ENCODE data around the gene PPP1R15B.
"Not testable (repeated sequence)": the region's sequence is repeated elsewhere in the genome, so short reads cannot be mapped to it uniquely, and the experiment has no call there.

Gene PPP1R15B

DNA sequence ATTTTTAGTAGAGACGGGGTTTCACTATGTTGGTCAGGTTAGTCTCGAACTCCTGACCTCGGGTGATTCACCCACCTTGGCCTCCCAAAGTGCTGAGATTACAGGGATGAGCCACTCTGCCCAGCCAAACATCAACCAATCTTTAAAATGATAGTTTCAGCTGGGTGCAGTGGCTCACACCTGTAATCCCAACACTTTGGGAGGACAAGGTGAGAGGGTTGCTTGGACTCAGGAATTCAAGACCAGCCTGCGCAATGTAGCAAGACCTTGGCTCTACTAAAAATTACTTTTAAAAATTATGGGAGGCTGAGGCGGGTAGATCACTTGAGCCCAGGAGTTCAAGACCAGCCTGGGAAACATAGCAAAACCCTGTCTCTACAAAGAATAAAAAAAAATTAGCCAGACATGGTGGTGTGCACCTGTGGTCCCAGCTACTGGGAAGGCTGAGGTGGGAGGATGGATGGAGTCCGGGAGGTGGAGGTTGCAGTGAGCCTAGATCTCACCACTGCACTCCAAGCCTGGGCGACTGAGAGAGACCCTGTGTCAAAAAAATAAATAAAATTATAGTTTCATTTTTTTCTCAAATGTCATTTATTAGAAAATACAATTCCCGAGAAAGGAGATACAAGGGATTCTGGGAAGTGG is 10.6 kb upstream of the PPP1R15B start:
- not testable (repeated sequence) for H3K56ac ChIP-seq (ENCODE audit: low read length); H3K9ac ChIP-seq (ENCODE audit: low read length); H3K4ac ChIP-seq (ENCODE audit: low read depth, low read length); H3K23ac ChIP-seq (ENCODE audit: low read length); H2BK15ac ChIP-seq (replicated peaks; ENCODE audit: low read depth); H3K4me3 ChIP-seq (ENCODE audit: low read length); H3K79me1 ChIP-seq (ENCODE audit: low read length); H4K8ac ChIP-seq (ENCODE audit: low read depth, low read length); H3K79me2 ChIP-seq (ENCODE audit: control insufficient read depth, insufficient read depth, low read length); H2BK5ac ChIP-seq (ENCODE audit: low read length); H3K4me1 ChIP-seq (ENCODE audit: control insufficient read depth, low read depth, low read length); H3K18ac ChIP-seq (ENCODE audit: low read length); H2BK120ac ChIP-seq (ENCODE audit: low read depth, low read length); H3K4me2 ChIP-seq (ENCODE audit: low read length); H2AK5ac ChIP-seq (ENCODE audit: low read length); H3K27me3 ChIP-seq (ENCODE audit: insufficient read depth, low read length, poor library complexity); H4K5ac ChIP-seq (ENCODE audit: low read length); H3K36me3 ChIP-seq (ENCODE audit: control insufficient read depth, insufficient read depth, low read length); H3K27ac ChIP-seq (ENCODE audit: low read depth, low read length); DNase-seq
- no CpG with 5 or more reads among the region's 8 CpGs for WGBS (ENCODE audit: extremely low coverage, insufficient coverage, low lambda C conversion rate)

DNA sequence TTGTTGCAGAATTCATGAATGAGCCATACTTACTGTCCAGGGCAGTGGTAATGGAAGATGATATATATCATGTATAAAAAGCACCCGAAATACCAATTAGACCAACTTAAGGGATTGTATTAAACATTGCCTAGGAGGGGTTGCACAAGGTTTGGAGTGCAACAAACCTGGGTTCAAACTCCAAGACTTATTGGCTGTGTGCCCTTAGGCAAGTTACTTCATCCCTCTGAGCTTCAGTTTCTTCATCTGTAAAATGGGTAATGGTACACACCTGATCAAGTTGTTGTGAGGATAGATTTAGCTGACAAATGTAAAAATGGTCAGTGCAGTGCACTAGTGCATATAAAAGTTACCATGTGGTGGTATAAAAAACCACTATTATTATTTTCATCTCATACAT is 9.8 kb upstream of the PPP1R15B start:
- Histone ChIP-seq H2BK15ac (replicated peaks; ENCODE audit: low read depth) (no peak overlapping the region), H3K27ac (ENCODE audit: low read depth, low read length) (no peak overlapping the region), H3K79me1 (ENCODE audit: low read length) (no peaks in the 10 kb centered on the region), H3K9ac (ENCODE audit: low read length) (no peak overlapping the region), H3K4me1 (ENCODE audit: control insufficient read depth, low read depth, low read length) (peaks cover 11% of the 10 kb centered on the region), H3K4me3 (ENCODE audit: low read length) (no peak overlapping the region), H3K79me2 (ENCODE audit: control insufficient read depth, insufficient read depth, low read length) (no peaks in the 10 kb centered on the region), H4K5ac (ENCODE audit: low read length) (no peak overlapping the region), H3K23ac (ENCODE audit: low read length) (no peak overlapping the region), H2BK5ac (ENCODE audit: low read length) (no peak overlapping the region), H3K27me3 (ENCODE audit: insufficient read depth, low read length, poor library complexity) (no peaks in the 10 kb centered on the region), H3K4ac (ENCODE audit: low read depth, low read length) (no peak overlapping the region), H4K8ac (ENCODE audit: low read depth, low read length) (no peak overlapping the region), H3K4me2 (ENCODE audit: low read length) (no peak overlapping the region), H3K36me3 (ENCODE audit: control insufficient read depth, insufficient read depth, low read length) (no peaks in the 10 kb centered on the region), H2BK120ac (ENCODE audit: low read depth, low read length) (no peak overlapping the region), H2AK5ac (ENCODE audit: low read length) (no peak overlapping the region), H3K18ac (ENCODE audit: low read length) (no peak overlapping the region), H3K56ac (ENCODE audit: low read length) (no peak overlapping the region)
- WGBS (ENCODE audit: extremely low coverage, insufficient coverage, low lambda C conversion rate), result no CpG with 5 or more reads among the region's 1 CpG
- DNase-seq, result no peak

DNA sequence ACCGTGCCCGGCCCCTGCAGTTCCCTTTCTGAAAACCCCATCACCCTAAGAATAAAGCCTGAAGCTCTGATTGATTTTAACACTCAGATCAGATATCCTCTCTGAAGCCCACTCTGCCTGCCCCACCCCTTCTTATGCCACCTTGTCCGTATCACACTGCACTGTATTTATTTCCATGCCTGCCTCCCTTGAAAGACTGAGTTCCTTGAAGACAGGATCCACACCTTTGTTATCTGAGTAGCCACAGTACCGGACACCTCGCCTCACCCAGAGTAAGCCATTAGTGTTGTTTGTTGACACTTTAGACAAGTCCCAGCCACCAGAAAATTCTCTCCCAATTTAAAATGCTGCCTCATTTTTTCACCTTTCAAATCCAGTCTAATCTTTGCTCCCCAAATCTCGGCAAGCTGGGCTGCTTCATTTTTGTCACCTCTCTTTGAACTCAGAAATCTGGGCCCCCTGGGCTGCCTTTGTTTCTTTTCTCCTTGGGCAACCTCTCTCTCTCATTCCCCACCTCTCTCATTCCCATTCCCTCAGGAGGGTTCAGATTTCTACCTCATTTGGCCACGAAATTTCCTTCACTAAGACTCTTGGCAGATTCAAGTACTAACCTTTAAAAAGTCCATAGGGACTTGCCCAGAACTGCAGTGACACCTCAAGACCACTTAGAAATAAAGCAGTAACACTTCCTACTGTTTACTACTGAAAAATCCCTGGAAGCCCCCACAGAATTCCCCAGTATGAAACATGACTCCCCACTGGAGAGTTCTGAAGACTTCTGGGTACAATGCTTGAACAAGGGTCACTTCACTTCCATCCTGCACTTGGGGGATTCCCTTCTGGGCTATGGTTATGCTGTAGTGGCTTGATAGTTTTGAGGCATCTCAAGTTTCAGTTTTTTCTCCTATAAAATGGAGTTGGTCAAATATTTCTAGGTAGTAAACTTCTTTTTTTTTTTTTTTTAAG is 8.7 kb upstream of the PPP1R15B start:
- no CpG with 5 or more reads among the region's 7 CpGs for WGBS (ENCODE audit: extremely low coverage, insufficient coverage, low lambda C conversion rate)
- peak overlapping the region; percentile 68 for H3K56ac ChIP-seq (ENCODE audit: low read length)
- no peaks in the 10 kb centered on the region for H3K27me3 ChIP-seq (ENCODE audit: insufficient read depth, low read length, poor library complexity)
- H3K4me3 ChIP-seq (ENCODE audit: low read length), result no peak overlapping the region
- no peak overlapping the region for H2BK120ac ChIP-seq (ENCODE audit: low read depth, low read length)
- no peaks in the 10 kb centered on the region for H3K79me2 ChIP-seq (ENCODE audit: control insufficient read depth, insufficient read depth, low read length)
- H3K9ac ChIP-seq (ENCODE audit: low read length), result no peak overlapping the region
- H2BK15ac ChIP-seq (replicated peaks; ENCODE audit: low read depth), result no peak overlapping the region
- DNase-seq, result peak; percentile 63
- no peak overlapping the region for H2AK5ac ChIP-seq (ENCODE audit: low read length)
- no peak overlapping the region for H3K23ac ChIP-seq (ENCODE audit: low read length)
- no peak overlapping the region for H2BK5ac ChIP-seq (ENCODE audit: low read length)
- no peak overlapping the region for H3K18ac ChIP-seq (ENCODE audit: low read length)
- H3K4me1 ChIP-seq (ENCODE audit: control insufficient read depth, low read depth, low read length), result peaks cover 11% of the 10 kb centered on the region
- no peak overlapping the region for H4K8ac ChIP-seq (ENCODE audit: low read depth, low read length)
- peak overlapping the region; percentile 10 for H3K27ac ChIP-seq (ENCODE audit: low read depth, low read length)
- H3K4ac ChIP-seq (ENCODE audit: low read depth, low read length), result no peak overlapping the region
- H4K5ac ChIP-seq (ENCODE audit: low read length), result no peak overlapping the region
- H3K36me3 ChIP-seq (ENCODE audit: control insufficient read depth, insufficient read depth, low read length), result no peaks in the 10 kb centered on the region
- H3K4me2 ChIP-seq (ENCODE audit: low read length), result no peak overlapping the region
- H3K79me1 ChIP-seq (ENCODE audit: low read length), result no peaks in the 10 kb centered on the region

DNA sequence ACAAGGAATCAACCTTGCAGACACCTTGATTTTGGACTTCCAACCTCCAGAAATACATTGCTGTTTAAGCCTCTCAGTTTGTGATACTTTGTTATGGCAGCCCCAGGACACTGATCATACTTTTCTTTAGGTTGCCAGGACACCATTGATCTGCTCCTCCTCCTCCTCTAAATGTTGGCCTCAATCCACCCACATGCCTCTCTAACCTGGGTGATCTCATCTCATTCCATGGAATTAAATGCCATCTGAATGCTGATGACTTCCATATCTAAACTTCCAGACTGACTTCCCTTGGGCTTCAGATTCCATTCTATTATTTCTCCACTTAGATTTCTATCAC is 7.4 kb upstream of the PPP1R15B start:
- Histone ChIP-seq H3K4me3 (ENCODE audit: low read length) (no peak overlapping the region), H3K4me1 (ENCODE audit: control insufficient read depth, low read depth, low read length) (peaks cover 11% of the 10 kb centered on the region), H2BK15ac (replicated peaks; ENCODE audit: low read depth) (no peak overlapping the region), H4K8ac (ENCODE audit: low read depth, low read length) (no peak overlapping the region), H3K4ac (ENCODE audit: low read depth, low read length) (no peak overlapping the region), H3K56ac (ENCODE audit: low read length) (no peak overlapping the region), H3K27ac (ENCODE audit: low read depth, low read length) (no peak overlapping the region), H3K79me1 (ENCODE audit: low read length) (no peaks in the 10 kb centered on the region), H3K23ac (ENCODE audit: low read length) (no peak overlapping the region), H2BK120ac (ENCODE audit: low read depth, low read length) (no peak overlapping the region), H4K5ac (ENCODE audit: low read length) (no peak overlapping the region), H3K27me3 (ENCODE audit: insufficient read depth, low read length, poor library complexity) (no peaks in the 10 kb centered on the region), H3K79me2 (ENCODE audit: control insufficient read depth, insufficient read depth, low read length) (no peaks in the 10 kb centered on the region), H2AK5ac (ENCODE audit: low read length) (no peak overlapping the region), H3K4me2 (ENCODE audit: low read length) (no peak overlapping the region), H3K9ac (ENCODE audit: low read length) (no peak overlapping the region), H3K36me3 (ENCODE audit: control insufficient read depth, insufficient read depth, low read length) (no peaks in the 10 kb centered on the region), H2BK5ac (ENCODE audit: low read length) (no peak overlapping the region), H3K18ac (ENCODE audit: low read length) (no peak overlapping the region)
- DNase-seq, result peak; percentile 52

DNA sequence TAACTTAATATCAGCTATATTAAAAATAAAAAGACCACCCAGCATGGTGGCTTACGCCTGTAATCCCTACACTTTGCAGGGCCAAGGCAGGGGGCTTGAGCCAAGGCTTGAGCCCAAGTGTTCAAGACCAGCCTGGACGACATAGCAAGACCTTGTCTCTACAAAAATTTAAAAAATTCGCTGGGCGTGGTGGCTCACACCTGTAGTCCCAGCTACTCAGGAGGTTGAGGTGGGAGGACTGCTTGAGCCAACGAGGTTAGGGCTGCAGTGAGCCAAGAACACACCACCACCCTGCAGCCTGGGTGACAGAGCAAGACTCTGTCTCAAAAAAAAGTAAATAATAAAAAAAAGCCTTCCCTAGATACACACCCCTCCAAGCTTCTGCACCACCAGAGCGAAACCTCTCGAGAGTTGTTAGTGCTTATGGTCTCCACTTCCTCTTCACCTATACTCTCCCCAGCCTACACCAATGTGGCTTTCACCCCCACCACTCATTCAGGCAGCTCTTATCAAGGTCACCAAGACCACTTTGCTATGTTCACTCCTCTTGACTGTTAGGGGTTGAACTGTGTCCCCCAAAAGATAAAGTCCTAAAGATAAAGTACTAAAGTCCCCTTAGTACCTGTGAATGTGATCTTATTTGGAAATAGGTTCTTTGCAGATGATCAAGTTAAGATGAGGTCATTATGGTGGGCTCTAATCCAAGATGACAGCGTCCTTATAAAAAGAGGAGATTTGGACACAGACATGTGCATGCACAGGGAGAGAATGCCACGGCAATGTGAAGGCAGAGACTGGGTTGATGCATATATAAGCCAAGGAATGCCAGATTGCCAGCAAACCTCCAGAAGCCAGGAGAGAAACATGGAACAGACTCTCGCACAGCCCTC is 6.8 kb upstream of the PPP1R15B start:
- H3K56ac ChIP-seq (ENCODE audit: low read length), result no peak overlapping the region
- no peak overlapping the region for H3K9ac ChIP-seq (ENCODE audit: low read length)
- no peak overlapping the region for H3K23ac ChIP-seq (ENCODE audit: low read length)
- H4K8ac ChIP-seq (ENCODE audit: low read depth, low read length), result no peak overlapping the region
- no peak overlapping the region for H3K4me2 ChIP-seq (ENCODE audit: low read length)
- no peak overlapping the region for H2BK15ac ChIP-seq (replicated peaks; ENCODE audit: low read depth)
- H3K79me2 ChIP-seq (ENCODE audit: control insufficient read depth, insufficient read depth, low read length), result no peaks in the 10 kb centered on the region
- no peaks in the 10 kb centered on the region for H3K36me3 ChIP-seq (ENCODE audit: control insufficient read depth, insufficient read depth, low read length)
- no peak overlapping the region for H4K5ac ChIP-seq (ENCODE audit: low read length)
- H3K4me1 ChIP-seq (ENCODE audit: control insufficient read depth, low read depth, low read length), result peaks cover 11% of the 10 kb centered on the region
- H2BK120ac ChIP-seq (ENCODE audit: low read depth, low read length), result peak overlapping the region; percentile 16
- peak; percentile 51 for DNase-seq
- no peak overlapping the region for H3K4me3 ChIP-seq (ENCODE audit: low read length)
- peak overlapping the region; percentile 79 for H3K4ac ChIP-seq (ENCODE audit: low read depth, low read length)
- no peaks in the 10 kb centered on the region for H3K79me1 ChIP-seq (ENCODE audit: low read length)
- H2BK5ac ChIP-seq (ENCODE audit: low read length), result no peak overlapping the region
- H3K18ac ChIP-seq (ENCODE audit: low read length), result peak overlapping the region; percentile 82
- no CpG with 5 or more reads among the region's 10 CpGs for WGBS (ENCODE audit: extremely low coverage, insufficient coverage, low lambda C conversion rate)
- peak overlapping the region; percentile 29 for H2AK5ac ChIP-seq (ENCODE audit: low read length)
- H3K27me3 ChIP-seq (ENCODE audit: insufficient read depth, low read length, poor library complexity), result no peaks in the 10 kb centered on the region
- H3K27ac ChIP-seq (ENCODE audit: low read depth, low read length), result peak overlapping the region; percentile 18
